Activated B cell treated with CpG ODN at 0.5 μM for 24 hours (primary cell): ENCODE measurements around the gene CCL7. TPM values are rescaled to one million over a fixed set of nuclear protein-coding genes. Genes with fewer than 3 reads are reported as not detected.

Experiments
- ATAC-seq: fragments of 200-7000 bp; cut with Tn5 transposase; one replicate; pipeline ENCODE4 v1.10.0; 2021; ENCODE audit warnings: low read depth, mild to moderate bottlenecking, moderate library complexity
- CTCF ChIA-PET: fragments of 350-600 bp; sonication (Branson Sonifier 250); formaldehyde crosslinking; loops from one replicate; lab custom pipeline; 2021; ENCODE audit warnings: antibody characterized with exemption; lab: Charles Lee
- POLR2A ChIA-PET: fragments of 350-600 bp; sonication (Branson Sonifier 250); formaldehyde crosslinking; loops from one replicate; lab custom pipeline; 2021; ENCODE audit warnings: antibody characterized with exemption; lab: Charles Lee
- DNase-seq: peaks from one replicate; pipeline ENCODE4 v3.0.0; 2022
- H3K27ac Mint-ChIP-seq: one replicate; pipeline ENCODE4 v1.8.0; 2020; ENCODE audit warnings: mixed read lengths
- H3K27me3 Mint-ChIP-seq: one replicate; pipeline ENCODE4 v1.8.0; 2021; ENCODE audit warnings: mixed read lengths
- H3K36me3 Mint-ChIP-seq: one replicate; pipeline ENCODE4 v1.8.0; 2021; ENCODE audit warnings: low read depth, mixed read lengths
- H3K4me1 Mint-ChIP-seq: one replicate; pipeline ENCODE4 v1.8.0; 2021; ENCODE audit warnings: mixed read lengths
- H3K4me3 Mint-ChIP-seq: one replicate; pipeline ENCODE4 v1.8.0; 2020; ENCODE audit warnings: mild to moderate bottlenecking, mixed read lengths
- H3K9me3 Mint-ChIP-seq: one replicate; pipeline ENCODE4 v1.8.0; 2020; ENCODE audit warnings: mixed read lengths
- CTCF ChIP-seq: fragments of 200-600 bp; IDR thresholded peaks from one replicate; pipeline ENCODE4 v1.8.0; 2022; ENCODE audit warnings: antibody characterized with exemption, mild to moderate bottlenecking
- intact Hi-C: fragments of 100-400 bp; cut with micrococcal nuclease; formaldehyde crosslinking; loops from one replicate; pipeline ENCODE4 v1.15.1; 2024
- total RNA-seq: library from RNA; stranded (reverse); gene quantifications from 2 replicates; pipeline ENCODE4 v1.2.3, GENCODE V29; 2022

CCL7 gene
- total RNA-seq, 1 donor from 2014 or later, result not detected

GRCh38 chr17:34303606-34304005, 33.6 kb downstream of the CCL7 start:
- Mint-ChIP-seq H3K27me3 (peaks cover 35% of the 10 kb centered on the region), H3K9me3 (no peaks in the 10 kb centered on the region), H3K4me1 (peaks cover 6% of the 10 kb centered on the region), H3K36me3 (no peaks in the 10 kb centered on the region), H3K4me3 (no peak overlapping the region), H3K27ac (no peak overlapping the region)
- ATAC-seq (no peak), DNase-seq (no peak)
- intact Hi-C loops, result no loop called here
- POLR2A ChIA-PET, result no interaction called here
- TF ChIP-seq CTCF, result no peak
- CTCF ChIA-PET, result no interaction called here

- Mint-ChIP-seq H3K27ac (no peak overlapping the region), H3K9me3 (no peaks in the 10 kb centered on the region), H3K4me1 (no peaks in the 10 kb centered on the region), H3K27me3 (peaks cover 32% of the 10 kb centered on the region), H3K4me3 (no peak overlapping the region), H3K36me3 (no peaks in the 10 kb centered on the region)
- ATAC-seq, result no peak
- intact Hi-C loops, result no loop called here
- CTCF ChIA-PET, result interaction anchor here (1.1 kb wide), 1 partner anchor 12 kb away, joined by 3 read pairs; no protein-coding TSS in a partner anchor
- no peak for TF ChIP-seq CTCF
- POLR2A ChIA-PET, result no interaction called here
- DNase-seq, result no peak
These were observed 35.0 kb downstream of the CCL7 start for GRCh38 chr17:34305061-34305460.

GRCh38 chr17:34305606-34306005, 35.6 kb downstream of the CCL7 start:
- Mint-ChIP-seq H3K4me3 (no peak overlapping the region), H3K4me1 (no peaks in the 10 kb centered on the region), H3K27me3 (peaks cover 32% of the 10 kb centered on the region), H3K27ac (no peak overlapping the region), H3K9me3 (no peaks in the 10 kb centered on the region), H3K36me3 (no peaks in the 10 kb centered on the region)
- intact Hi-C loops, result no loop called here
- TF ChIP-seq CTCF, result no peak
- no peak for DNase-seq
- no peak for ATAC-seq
- CTCF ChIA-PET, result no interaction called here
- POLR2A ChIA-PET, result no interaction called here

- ChIA-PET CTCF (no interaction called here), POLR2A (no interaction called here)
- intact Hi-C loops, result no loop called here
- no peak for TF ChIP-seq CTCF
- H3K4me3 Mint-ChIP-seq, result no peak overlapping the region
- H3K4me1 Mint-ChIP-seq, result no peaks in the 10 kb centered on the region
- DNase-seq (no peak), ATAC-seq (no peak)
- H3K27me3 Mint-ChIP-seq, result peaks cover 30% of the 10 kb centered on the region
- no peak overlapping the region for H3K27ac Mint-ChIP-seq
- no peaks in the 10 kb centered on the region for H3K9me3 Mint-ChIP-seq
- no peaks in the 10 kb centered on the region for H3K36me3 Mint-ChIP-seq
These were observed 36.4 kb downstream of the CCL7 start for GRCh38 chr17:34306466-34306865.

GRCh38 chr17:34307110-34307509, 37.1 kb downstream of the CCL7 start:
- ChIA-PET CTCF (no interaction called here), POLR2A (no interaction called here)
- no peak overlapping the region for H3K27ac Mint-ChIP-seq
- no peaks in the 10 kb centered on the region for H3K4me1 Mint-ChIP-seq
- no peaks in the 10 kb centered on the region for H3K36me3 Mint-ChIP-seq
- H3K9me3 Mint-ChIP-seq, result no peaks in the 10 kb centered on the region
- intact Hi-C loops, result no loop called here
- no peak for TF ChIP-seq CTCF
- peaks cover 26% of the 10 kb centered on the region for H3K27me3 Mint-ChIP-seq
- ATAC-seq, result no peak
- DNase-seq, result no peak
- no peak overlapping the region for H3K4me3 Mint-ChIP-seq
